ENCODE data around the gene CDC42EP3.

The CDC42EP3 gene

DNA sequence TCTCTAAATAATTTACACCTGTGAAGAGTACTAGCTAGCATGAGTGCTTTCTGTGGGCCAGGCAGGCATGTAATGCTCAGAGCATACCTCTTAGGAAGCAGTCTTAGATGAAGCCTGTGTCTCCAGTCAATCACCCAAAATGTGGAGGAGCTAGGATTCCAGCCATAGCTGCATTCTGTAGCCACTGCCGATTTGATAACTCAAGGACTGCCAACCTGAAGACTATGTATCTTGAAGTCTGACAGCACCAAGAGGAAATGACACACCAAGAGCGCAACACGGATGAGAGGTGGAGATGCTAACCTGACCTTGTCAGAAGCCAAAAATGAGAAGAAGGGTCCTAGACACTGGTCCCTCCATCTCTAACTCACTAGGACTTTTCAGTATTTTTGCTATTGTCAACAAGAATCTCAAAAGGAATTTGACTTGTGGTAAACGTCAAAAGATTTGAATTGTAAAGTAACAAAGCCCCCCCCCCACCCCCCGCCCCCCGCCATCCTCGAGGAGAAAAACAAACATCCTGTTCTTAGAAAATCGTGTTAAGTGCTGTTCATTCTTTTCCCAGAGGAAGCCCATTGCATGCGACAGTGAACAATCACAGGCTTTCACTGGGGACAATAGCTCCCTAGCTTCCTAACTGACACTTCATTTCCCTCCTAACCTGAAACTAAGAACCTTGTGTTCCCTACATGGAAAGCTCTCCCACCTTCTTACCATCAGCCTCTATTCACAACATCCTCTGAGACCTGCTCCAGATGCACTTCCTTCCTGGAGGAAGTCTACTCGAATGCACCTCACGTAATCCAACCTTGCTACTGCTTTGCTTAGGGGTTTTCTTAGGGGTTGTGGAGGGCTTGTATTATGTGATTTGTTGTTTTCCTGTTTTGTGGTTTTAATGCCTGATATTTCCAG lies 14.7 kb downstream of the CDC42EP3 start:
- DNase-seq = no peak

GRCh38 chr2:37654932-37655841 lies 16.3 kb downstream of the CDC42EP3 start:
- DNase-seq = no peak

DNA sequence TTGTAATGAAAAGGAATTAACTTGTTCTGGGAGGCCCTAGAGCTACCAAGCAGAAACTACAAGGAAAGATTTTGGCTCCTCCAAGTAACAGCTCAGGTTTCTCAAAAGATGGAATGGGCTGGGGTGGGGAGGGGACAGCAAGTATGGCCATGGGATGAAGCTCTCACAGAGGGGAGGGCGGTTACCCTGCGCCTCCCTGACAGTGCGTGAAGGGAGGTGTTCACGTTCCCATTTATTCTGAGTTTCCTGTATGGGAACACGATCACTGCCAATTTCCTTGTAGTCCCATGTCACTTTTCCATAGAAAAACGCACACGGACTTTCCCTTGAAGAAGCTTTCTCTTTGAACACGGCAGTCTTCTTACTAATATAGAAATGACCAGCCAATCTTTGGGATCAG lies 17.0 kb downstream of the CDC42EP3 start:
- peak in 1 of 14 donors; percentile 1 for DNase-seq

DNA sequence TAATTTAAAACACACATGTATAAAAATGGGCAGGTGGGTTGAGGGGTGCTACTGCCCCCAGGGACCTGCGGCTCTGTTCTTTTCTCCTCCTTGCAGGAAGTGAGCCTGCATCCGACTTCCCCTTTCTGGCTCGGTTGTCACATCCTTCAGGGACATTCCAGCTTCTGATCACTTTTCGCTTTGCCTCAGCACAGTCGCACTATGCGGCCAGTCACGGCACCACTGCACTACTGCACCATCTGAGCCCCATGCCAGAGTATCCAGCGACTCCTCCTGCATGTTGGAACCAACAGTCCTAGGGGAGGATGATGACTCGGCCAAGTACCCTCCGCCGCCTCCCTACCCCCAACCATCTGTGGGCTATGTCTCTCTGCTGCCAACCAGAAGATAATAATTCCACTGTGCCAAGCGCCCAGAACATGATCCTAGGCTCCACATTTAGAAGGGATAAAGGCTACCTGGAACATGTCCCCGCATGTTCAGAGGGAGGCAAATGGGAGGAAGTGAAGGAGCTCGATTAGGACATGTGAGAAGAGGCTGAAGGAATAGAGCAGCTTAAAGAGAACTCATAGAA lies 17.6 kb downstream of the CDC42EP3 start:
- DNase-seq = peak in 5 of 14 donors; percentile 9 to 24 (median 16)

DNA sequence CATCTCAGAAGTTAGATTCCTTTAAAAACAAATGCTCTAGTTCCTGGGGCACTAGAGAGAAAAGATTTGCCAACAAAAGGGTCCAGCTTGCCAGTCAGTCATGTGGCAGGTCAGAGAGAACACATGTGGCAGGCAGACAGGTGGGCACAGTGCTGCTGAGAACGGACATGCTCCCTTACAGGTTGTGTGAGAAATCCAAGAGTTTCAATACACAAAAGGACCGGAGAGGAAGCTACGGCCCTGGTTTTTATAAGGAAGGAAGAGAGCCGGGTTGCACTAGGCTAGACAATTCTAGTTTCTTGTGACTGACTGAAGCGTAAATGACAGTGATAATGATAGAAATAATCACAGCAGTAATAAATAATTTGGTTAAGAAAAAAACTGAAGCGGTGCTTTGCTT lies 18.3 kb downstream of the CDC42EP3 start:
- no peak for DNase-seq

GRCh38 chr2:37652199-37652640 lies 19.2 kb downstream of the CDC42EP3 start:
- no peak for DNase-seq

- DNase-seq = no peak
Measured at GRCh38 chr2:37650548-37651093, 20.8 kb downstream of the CDC42EP3 start.

DNA sequence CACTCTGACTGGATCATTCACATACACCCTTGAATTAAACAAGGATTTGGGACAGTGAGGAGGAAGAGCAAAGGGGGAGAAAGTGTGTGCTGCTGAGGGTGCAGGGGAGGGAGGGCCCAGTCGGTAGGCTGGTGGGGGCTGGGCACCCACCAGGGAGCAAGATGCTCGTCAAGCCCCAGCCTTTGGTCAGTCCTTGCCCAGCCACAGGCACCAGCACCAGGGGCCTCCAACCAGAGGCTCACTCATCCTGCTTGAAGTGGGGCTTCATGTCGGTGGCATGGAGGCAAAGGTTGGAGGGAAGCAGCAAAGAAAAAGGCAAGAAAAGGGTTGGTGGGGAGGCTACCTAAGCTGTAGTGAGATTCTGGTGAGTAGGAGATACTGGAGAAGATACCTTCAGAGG lies 21.9 kb downstream of the CDC42EP3 start:
- no peak for DNase-seq

DNA sequence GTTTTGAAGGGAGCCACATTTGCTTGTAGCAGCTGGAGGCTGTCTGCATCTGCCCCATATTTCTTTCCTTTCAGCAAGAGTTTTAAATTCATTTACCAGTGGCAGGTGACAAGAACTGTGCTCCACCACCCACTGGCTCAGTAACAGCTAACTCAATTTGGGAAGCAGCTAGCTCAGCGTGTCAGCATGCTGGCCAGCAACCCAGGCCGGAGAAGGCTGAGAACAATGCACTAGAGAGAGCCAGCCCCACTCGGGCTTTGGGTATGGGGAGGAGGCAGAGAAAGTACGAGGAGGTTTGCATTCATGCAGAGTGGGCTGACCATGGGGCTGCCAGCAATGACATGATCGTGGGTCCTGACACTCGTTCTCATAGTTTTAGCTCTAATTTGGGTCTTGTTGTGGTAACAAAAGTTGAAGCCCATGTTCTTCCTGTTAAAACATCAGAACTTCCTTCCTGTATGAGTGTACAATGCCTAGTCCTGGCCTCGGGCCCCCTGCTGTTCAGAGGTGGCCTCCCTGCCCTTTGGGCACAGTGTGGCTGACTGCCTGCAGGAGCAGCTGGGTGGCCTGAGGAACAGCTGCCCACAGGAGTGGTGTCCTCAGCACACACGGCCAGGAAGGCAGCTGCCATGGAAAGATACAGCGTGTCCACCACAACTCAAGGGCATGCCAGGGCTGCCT lies 23.0 kb downstream of the CDC42EP3 start:
- peak in 3 of 14 donors; percentile 20 to 53 (median 40) for DNase-seq

GRCh38 chr2:37647971-37648330 lies 23.5 kb downstream of the CDC42EP3 start:
- DNase-seq = no peak

GRCh38 chr2:37645836-37646235 lies 25.6 kb downstream of the CDC42EP3 start:
- no peak for DNase-seq

- DNase-seq = no peak
Measured at GRCh38 chr2:37645362-37645761, 26.1 kb downstream of the CDC42EP3 start.

GRCh38 chr2:37644191-37644590 lies 27.3 kb downstream of the CDC42EP3 start:
- DNase-seq = no peak

GRCh38 chr2:37643730-37644078 lies 27.7 kb downstream of the CDC42EP3 start:
- no peak for DNase-seq

DNA sequence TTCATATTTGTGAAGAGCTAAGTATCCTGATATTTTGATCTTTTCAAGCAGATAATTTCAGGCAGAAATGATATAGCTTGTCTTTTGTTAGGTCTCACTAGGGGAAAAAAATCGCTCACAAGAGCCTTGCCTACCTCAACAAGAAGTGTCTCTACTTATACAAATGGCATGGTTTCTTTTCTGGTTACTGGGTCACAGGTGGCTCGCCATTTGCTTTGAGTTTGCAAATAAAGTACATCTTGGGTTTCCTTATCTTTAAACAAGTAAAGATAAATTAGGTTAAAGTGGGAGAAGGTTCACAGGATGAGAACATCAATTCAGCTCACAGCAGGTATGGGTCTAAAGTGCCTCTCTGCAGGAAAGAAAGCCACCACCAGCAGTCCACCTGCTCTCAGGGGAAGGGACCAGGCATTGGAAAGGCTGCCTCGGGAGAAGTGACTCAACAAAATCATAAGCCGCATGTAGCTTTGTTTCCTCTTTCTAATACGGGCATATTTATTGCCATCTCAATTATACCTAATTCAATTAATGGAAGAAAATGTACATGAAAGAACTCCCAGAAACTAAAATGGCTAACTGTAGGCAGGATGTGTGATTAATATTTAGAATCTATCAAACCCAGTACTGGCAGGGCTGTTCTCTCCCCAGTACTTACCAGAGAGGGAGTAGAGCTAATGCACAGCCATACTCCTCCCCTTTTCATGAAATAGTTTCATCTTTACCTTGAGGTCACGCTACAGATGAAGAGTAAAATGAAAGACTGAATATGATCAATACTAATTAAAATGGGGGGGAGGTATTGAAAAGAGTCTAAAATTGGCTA lies 28.3 kb downstream of the CDC42EP3 start:
- DNase-seq = no peak

- no peak for DNase-seq
Measured at GRCh38 chr2:37641582-37642171, 29.8 kb downstream of the CDC42EP3 start.

DNA sequence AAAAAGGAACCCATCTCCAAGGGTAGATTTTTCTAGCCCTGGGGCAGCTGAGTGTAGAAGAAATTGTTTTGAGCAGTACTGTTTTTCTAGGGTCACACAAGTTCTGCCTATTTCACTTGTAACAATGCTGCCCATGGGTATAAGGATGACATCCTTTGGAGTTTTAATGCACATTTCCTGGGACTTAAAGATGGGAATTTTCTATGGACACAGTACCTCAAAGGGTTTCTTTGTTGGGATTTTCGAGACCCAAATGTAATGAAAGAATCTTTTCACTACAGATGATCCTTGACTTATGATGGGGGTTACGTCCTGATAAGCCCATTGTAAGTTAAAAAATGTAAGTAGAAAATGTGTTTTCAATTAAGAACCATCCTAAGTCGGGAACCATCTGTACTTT lies 31.8 kb downstream of the CDC42EP3 start:
- DNase-seq = no peak

DNA sequence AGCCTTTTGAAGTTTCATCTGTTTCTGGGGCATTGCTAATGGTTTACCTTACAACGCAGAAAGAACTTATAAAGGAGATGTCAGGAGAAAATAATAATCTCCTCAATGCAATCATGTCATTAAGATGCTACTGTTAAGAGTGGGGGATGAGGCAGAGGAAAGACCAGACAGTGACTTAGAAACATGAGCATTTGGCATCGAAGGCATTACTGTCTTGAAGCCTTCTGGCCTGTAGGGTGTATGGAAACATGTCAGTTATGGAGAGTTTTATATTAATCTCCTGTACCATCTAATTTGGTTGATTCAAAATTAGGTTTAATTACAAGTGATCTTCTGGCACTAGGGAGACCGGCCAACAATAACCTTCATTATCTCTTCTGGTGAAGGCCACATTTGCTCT lies 32.5 kb downstream of the CDC42EP3 start:
- no peak for DNase-seq

DNA sequence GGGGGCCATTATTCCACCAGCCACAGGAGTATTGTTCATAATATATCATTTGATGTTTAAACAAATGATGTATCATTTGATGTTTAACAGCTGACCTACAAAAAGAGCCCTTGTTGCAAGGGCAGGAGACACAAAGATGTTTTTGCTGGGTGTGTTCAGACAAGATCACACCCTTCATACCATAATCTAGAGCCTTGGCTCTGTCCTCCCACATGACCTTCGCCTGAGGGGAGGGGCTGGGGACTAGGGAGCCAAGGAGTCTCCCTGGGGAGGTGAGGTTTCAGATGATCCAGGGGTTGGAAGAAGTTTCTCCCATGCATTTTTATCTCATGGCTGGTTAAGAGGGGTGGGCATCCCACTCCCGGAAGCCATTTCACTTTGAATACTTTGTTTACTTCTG lies 33.5 kb downstream of the CDC42EP3 start:
- no peak for DNase-seq

GRCh38 chr2:37637190-37637860 lies 34.1 kb downstream of the CDC42EP3 start:
- DNase-seq = no peak
